IMR-90 (cell line): ENCODE measurements around the gene NXN. TPM values are rescaled to one million over a fixed set of nuclear protein-coding genes. Genes with fewer than 3 reads are reported as not detected.

Experiments used
- ATAC-seq: fragments of 200-7000 bp; cut with Tn5 transposase; 2 replicates; pipeline ENCODE4 v1.9.1; 2020; ENCODE audit warnings: low read depth, mild to moderate bottlenecking, moderate library complexity
- BruUV-seq: library from RNA; stranded (reverse); fragments of 400-500 nt; replicated peaks from 2 replicates; lab custom pipeline; 2021; lab: Mats Ljungman, UMichigan
- CTCF ChIA-PET: fragments of 300-600 bp; formaldehyde crosslinking; extraction: SDS; loops from one replicate; lab custom pipeline; 2021; ENCODE audit warnings: antibody characterized with exemption; lab: Yijun Ruan, JAX
- POLR2A ChIA-PET: fragments of 300-600 bp; sonication (Branson Sonifier 250); formaldehyde crosslinking; loops from one replicate; lab custom pipeline; 2022; ENCODE audit warnings: antibody characterized with exemption; ENCODE audit not compliant: unreplicated experiment; lab: Charles Lee
- DNase-seq: peaks from one replicate; pipeline ENCODE4 v3.0.0; 2013
- H2AFZ ChIP-seq: replicated peaks from 2 replicates; pipeline ENCODE3; 2013; ENCODE audit warnings: low read length, mild to moderate bottlenecking; ENCODE audit not compliant: poor library complexity
- H2AK5ac ChIP-seq: 2 replicates; pipeline ENCODE4 v1.6.1; 2013; ENCODE audit warnings: low read depth, low read length, inconsistent platforms
- H2AK9ac ChIP-seq: replicated peaks from 2 replicates; pipeline ENCODE3; 2013; ENCODE audit warnings: mild to moderate bottlenecking, low read depth, low read length, moderate library complexity; ENCODE audit not compliant: poor library complexity
- H2BK120ac ChIP-seq: 2 replicates; pipeline ENCODE4 v1.6.1; 2013; ENCODE audit warnings: low read depth, low read length, inconsistent platforms
- H2BK15ac ChIP-seq: 3 replicates; pipeline ENCODE4 v1.6.1; 2013; ENCODE audit warnings: low read depth, low read length, inconsistent platforms
- H2BK20ac ChIP-seq: 2 replicates; pipeline ENCODE4 v1.6.1; 2013; ENCODE audit warnings: low read depth, mild to moderate bottlenecking, inconsistent platforms, low read length, moderate library complexity
- H2BK5ac ChIP-seq: 2 replicates; pipeline ENCODE4 v1.6.1; 2013; ENCODE audit warnings: mild to moderate bottlenecking, low read depth, low read length, inconsistent platforms; ENCODE audit not compliant: poor library complexity, severe bottlenecking
- H3K14ac ChIP-seq: replicated peaks from 2 replicates; pipeline ENCODE4 v1.6.1; 2013; ENCODE audit warnings: low read depth, low read length, inconsistent platforms
- H3K18ac ChIP-seq: 2 replicates; pipeline ENCODE4 v1.6.1; 2013; ENCODE audit warnings: low read depth, low read length, control low read depth
- H3K23ac ChIP-seq: 2 replicates; pipeline ENCODE4 v1.6.1; 2013; ENCODE audit warnings: low read depth, low read length, inconsistent platforms
- H3K27ac ChIP-seq: 2 replicates; pipeline ENCODE4 v1.5.1; 2013; ENCODE audit warnings: mild to moderate bottlenecking, control low read depth, low read length; ENCODE audit not compliant: insufficient read depth
- H3K27me3 ChIP-seq: 2 replicates; pipeline ENCODE4 v1.6.1; 2013; ENCODE audit warnings: low read length; ENCODE audit not compliant: control insufficient read depth, insufficient read depth
- H3K36me3 ChIP-seq: 2 replicates; pipeline ENCODE4 v1.6.1; 2013; ENCODE audit warnings: low read length, mixed read lengths; ENCODE audit not compliant: control insufficient read depth, insufficient read depth
- H3K4ac ChIP-seq: 2 replicates; pipeline ENCODE4 v1.6.1; 2013; ENCODE audit warnings: low read depth, low read length, inconsistent platforms
- H3K4me1 ChIP-seq: 2 replicates; pipeline ENCODE4 v1.6.1; 2013; ENCODE audit warnings: low read length, mixed read lengths; ENCODE audit not compliant: control insufficient read depth, insufficient read depth
- H3K4me2 ChIP-seq: 2 replicates; pipeline ENCODE4 v1.6.1; 2013; ENCODE audit warnings: low read depth, mild to moderate bottlenecking, control low read depth, low read length, moderate library complexity
- H3K4me3 ChIP-seq: 2 replicates; pipeline ENCODE4 v1.5.1; 2013; ENCODE audit warnings: low read depth, mild to moderate bottlenecking, control low read depth, low read length, moderate library complexity; ENCODE audit not compliant: insufficient read depth
- H3K56ac ChIP-seq: 2 replicates; pipeline ENCODE4 v1.6.1; 2013; ENCODE audit warnings: low read length, inconsistent platforms; ENCODE audit not compliant: insufficient read depth; ENCODE audit errors: extremely low read depth
- H3K79me1 ChIP-seq, 2 experiments: 2 replicates each; pipeline ENCODE4 v1.6.1; 2013; ENCODE audit warnings: low read length in 2 of 2, inconsistent platforms in 1 of 2, low read depth in 1 of 2
- H3K9ac ChIP-seq: 2 replicates; pipeline ENCODE4 v1.6.1; 2013; ENCODE audit warnings: low read depth, low read length, control low read depth
- H3K9me1 ChIP-seq: 2 replicates; pipeline ENCODE4 v1.6.1; 2013; ENCODE audit warnings: low read length, inconsistent platforms; ENCODE audit not compliant: insufficient read depth
- H3K9me3 ChIP-seq: 2 replicates; pipeline ENCODE4 v1.6.1; 2013; ENCODE audit warnings: low read length; ENCODE audit not compliant: control insufficient read depth, insufficient read depth
- H4K20me1 ChIP-seq: 2 replicates; pipeline ENCODE4 v1.6.1; 2013; ENCODE audit warnings: low read length, inconsistent platforms; ENCODE audit not compliant: insufficient read depth
- H4K5ac ChIP-seq: 2 replicates; pipeline ENCODE4 v1.6.1; 2013; ENCODE audit warnings: mild to moderate bottlenecking, low read depth, low read length, control low read depth
- H4K8ac ChIP-seq, 2 experiments: 2 replicates each; pipeline ENCODE4 v1.6.1; 2013; ENCODE audit warnings: low read depth in 2 of 2, low read length in 2 of 2, control low read depth in 1 of 2, inconsistent platforms in 1 of 2
- H4K91ac ChIP-seq: 2 replicates; pipeline ENCODE4 v1.6.1; 2013; ENCODE audit warnings: low read depth, low read length, inconsistent platforms; ENCODE audit not compliant: insufficient read depth
- BHLHE40 ChIP-seq: fragments of 150-350 bp; IDR thresholded peaks from 2 replicates; pipeline ENCODE4 v1.6.1; 2016; ENCODE audit warnings: mild to moderate bottlenecking, low read depth, low read length
- CEBPB ChIP-seq: IDR thresholded peaks from 2 replicates; pipeline ENCODE4 v1.6.1; 2012; ENCODE audit warnings: low read depth, low read length, improper control_type of control experiment
- FOS ChIP-seq: fragments of 150-350 bp; IDR thresholded peaks from 2 replicates; pipeline ENCODE4 v1.6.1; 2016; ENCODE audit warnings: low read depth, low read length
- MAFK ChIP-seq: IDR thresholded peaks from 2 replicates; pipeline ENCODE4 v1.6.1; 2012; ENCODE audit warnings: low read depth, low read length, improper control_type of control experiment
- MAZ ChIP-seq: IDR thresholded peaks from 2 replicates; pipeline ENCODE4 v1.6.1; 2012; ENCODE audit warnings: low read depth, mild to moderate bottlenecking, low read length, improper control_type of control experiment, moderate library complexity, borderline replicate concordance
- NFE2L2 ChIP-seq: fragments of 150-350 bp; IDR thresholded peaks from 2 replicates; pipeline ENCODE4 v1.6.1; 2016; ENCODE audit warnings: low read depth, mild to moderate bottlenecking, low read length
- POLR2A ChIP-seq: IDR thresholded peaks from 2 replicates; pipeline ENCODE4 v1.6.1; 2012; ENCODE audit warnings: mild to moderate bottlenecking, low read depth, low read length
- RAD21 ChIP-seq: IDR thresholded peaks from 2 replicates; pipeline ENCODE4 v1.6.1; 2012; ENCODE audit warnings: low read length, improper control_type of control experiment
- RCOR1 ChIP-seq: IDR thresholded peaks from 2 replicates; pipeline ENCODE4 v1.6.1; 2012; ENCODE audit warnings: mild to moderate bottlenecking, low read length, improper control_type of control experiment; ENCODE audit not compliant: insufficient replicate concordance
- RFX5 ChIP-seq: IDR thresholded peaks from 2 replicates; pipeline ENCODE4 v1.8.0; 2012; ENCODE audit warnings: low read depth, mild to moderate bottlenecking, low read length, moderate library complexity
- SMC3 ChIP-seq: fragments of 150-350 bp; IDR thresholded peaks from 2 replicates; pipeline ENCODE4 v1.6.1; 2016; ENCODE audit warnings: low read depth, mild to moderate bottlenecking, antibody characterized with exemption, low read length, moderate library complexity
- WGBS, 2 experiments: methylation state at CpG; one replicate each; pipeline versions ENCODE4 v1.1.5 to v1.1.7; 2013; ENCODE audit warnings: missing lambda C conversion rate in 2 of 2; ENCODE audit not compliant: insufficient read length in 1 of 2; ENCODE audit errors: extremely low coverage in 2 of 2; 5-methylcytosine and 5-hydroxymethylcytosine counted together
- dilution Hi-C: fragments of 300-500 bp; cut with HindIII; formaldehyde crosslinking; loops from one replicate; pipeline ENCODE4 v1.14.3; 2018; ENCODE audit warnings: low sequenced_read_pairs; ENCODE audit not compliant: unreplicated experiment
- in situ Hi-C: fragments of 300-500 bp; cut with MboI; formaldehyde crosslinking; loops from 3 replicates; pipeline ENCODE4 v1.14.3; 2019; ENCODE audit warnings: low sequenced_read_pairs, inconsistent platforms, mixed read lengths
- intact Hi-C: fragments of 100-400 bp; cut with micrococcal nuclease; formaldehyde crosslinking; loops from 2 replicates; pipeline ENCODE4 v1.10.0; 2022
- polyA plus RNA-seq, 3 experiments: library from polyadenylated mRNA; depleted of rRNA; stranded (reverse); fragments of >200 nt; gene quantifications; 2 replicates each; pipeline ENCODE4 v1.2.3, GENCODE V29; 2012; ENCODE audit warnings: low replicate concordance in 1 of 3
- total RNA-seq: library from RNA; depleted of rRNA; stranded (reverse); fragments of >200 nt; gene quantifications from 2 replicates; pipeline ENCODE4 v1.2.3, GENCODE V29; 2012
- TF ChIP-seq, protein P1 (sequence below): fragments of 150-350 bp; IDR thresholded peaks from 2 replicates; pipeline ENCODE4 v1.6.1; 2016; ENCODE audit warnings: low read depth, mild to moderate bottlenecking, low read length, moderate library complexity, borderline replicate concordance
- TF ChIP-seq, protein P2 (sequence below): conservative IDR thresholded peaks from 2 replicates; pipeline ENCODE4 v1.5.1; 2012; ENCODE audit warnings: mild to moderate bottlenecking, low read depth, low read length, improper control_type of control experiment
- TF ChIP-seq, protein P3 (sequence below): fragments of 150-350 bp; IDR thresholded peaks from 2 replicates; pipeline ENCODE4 v1.6.1; 2017; ENCODE audit warnings: mild to moderate bottlenecking, antibody characterized with exemption, low read length, low read depth

NXN gene
- total and polyA plus RNA-seq, 2 of the 4 experiments (the other 2 are of a cell fraction): 52.5 to 116 TPM

DNA sequence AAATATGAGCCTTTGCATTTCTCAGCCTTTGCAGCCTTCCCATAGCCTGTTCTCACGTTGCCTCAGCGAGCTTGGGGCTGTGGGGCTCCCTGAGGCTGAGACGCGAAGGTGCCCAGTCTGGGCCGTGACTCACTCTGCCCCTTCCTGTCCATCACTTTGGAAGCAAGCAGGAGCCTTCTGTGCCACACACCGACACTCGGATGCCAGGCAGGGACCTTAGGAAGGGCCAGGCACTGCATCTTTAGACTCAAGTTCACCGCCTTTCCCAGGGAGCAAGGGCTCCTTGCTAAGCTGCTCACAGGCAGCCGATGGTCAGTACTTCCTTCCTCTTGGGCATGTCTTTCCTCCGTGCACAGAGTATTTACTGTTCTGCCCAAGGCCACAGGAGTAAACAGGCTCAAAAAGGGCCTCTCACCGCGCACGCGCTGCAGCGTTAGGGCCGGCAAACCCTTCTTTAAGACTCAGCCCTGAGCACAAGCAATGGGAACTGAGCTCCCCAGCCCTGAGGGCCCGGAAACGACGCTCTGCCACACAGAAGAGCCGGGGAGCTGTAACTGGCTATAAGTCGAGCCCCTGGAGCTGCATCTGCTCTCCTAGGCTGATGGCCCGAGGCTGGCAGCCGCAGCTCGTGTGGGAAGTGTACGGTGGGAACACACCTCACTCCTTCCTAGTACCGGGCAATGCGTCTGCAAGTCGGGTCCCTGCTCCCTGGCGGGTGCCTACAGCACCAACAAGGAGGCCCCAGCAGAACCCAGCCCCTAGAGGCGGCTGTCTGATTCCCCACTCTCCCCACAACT lies 24.6 kb upstream of the NXN start:
- H3K18ac ChIP-seq: peak overlapping the region; percentile 51; the same call in 1 of the 2 replicates
- ATAC-seq (no peak), DNase-seq (no peak)
- H4K20me1 ChIP-seq: peaks cover 59% of the 10 kb centered on the region
- H4K8ac ChIP-seq: peak overlapping the region in 1 of 2 experiments; percentile 83; a peak in 1 of 4 replicates
- 0 out of 2 replicates have a peak overlapping the region, but pooled peaks have one; percentile 24 for H4K91ac ChIP-seq
- peak overlapping the region; percentile 81; the same call in 1 of the 2 replicates for H2BK20ac ChIP-seq
- ChIA-PET CTCF (no interaction called here), POLR2A (no interaction called here)
- peak overlapping the region; percentile 66; the same call in 1 of the 2 replicates for H3K23ac ChIP-seq
- no peak overlapping the region; the same call in 1 of the 2 replicates for H3K4me2 ChIP-seq
- peak overlapping the region; percentile 79 for H3K4ac ChIP-seq
- H3K27me3 ChIP-seq: no peaks in the 10 kb centered on the region
- no peak overlapping the region for H3K4me3 ChIP-seq
- no peak overlapping the region for H2AFZ ChIP-seq
- in situ Hi-C loops (no loop called here), dilution Hi-C loops (no loop called here), intact Hi-C loops (no loop called here)
- H3K9me3 ChIP-seq: no peaks in the 10 kb centered on the region
- H3K36me3 ChIP-seq: peaks cover 58% of the 10 kb centered on the region
- peak overlapping the region; percentile 68 for H2AK9ac ChIP-seq
- H2BK120ac ChIP-seq: peak overlapping the region; percentile 85
- H3K79me1 ChIP-seq: peaks cover 14 to 51% of the 10 kb centered on the region in 2 experiments
- peak overlapping the region; percentile 83; the same call in 1 of the 2 replicates for H3K14ac ChIP-seq
- no peak overlapping the region for H3K9ac ChIP-seq
- peak overlapping the region; percentile 77; the same call in 1 of the 2 replicates for H2AK5ac ChIP-seq
- BruUV-seq: TSS peak; percentile 71
- peak overlapping the region; percentile 53; the same call in 1 of the 2 replicates for H4K5ac ChIP-seq
- H3K9me1 ChIP-seq: peaks cover 26% of the 10 kb centered on the region
- H3K4me1 ChIP-seq: peaks cover 46% of the 10 kb centered on the region
- no peak overlapping the region for H3K56ac ChIP-seq
- no peak overlapping the region for H2BK5ac ChIP-seq
- peak overlapping the region; percentile 84; the same call in 1 of the 2 replicates for H3K27ac ChIP-seq
- 80% methylated on average over 18 of the region's 30 CpGs; no CpG with 5 or more reads in 1 of the 2 experiments for WGBS, 2 experiments
- peak overlapping the region; percentile 64; the same call in 1 of the 3 replicates for H2BK15ac ChIP-seq
- TF ChIP-seq RFX5: no peak
- TF ChIP-seq, protein P1, sequence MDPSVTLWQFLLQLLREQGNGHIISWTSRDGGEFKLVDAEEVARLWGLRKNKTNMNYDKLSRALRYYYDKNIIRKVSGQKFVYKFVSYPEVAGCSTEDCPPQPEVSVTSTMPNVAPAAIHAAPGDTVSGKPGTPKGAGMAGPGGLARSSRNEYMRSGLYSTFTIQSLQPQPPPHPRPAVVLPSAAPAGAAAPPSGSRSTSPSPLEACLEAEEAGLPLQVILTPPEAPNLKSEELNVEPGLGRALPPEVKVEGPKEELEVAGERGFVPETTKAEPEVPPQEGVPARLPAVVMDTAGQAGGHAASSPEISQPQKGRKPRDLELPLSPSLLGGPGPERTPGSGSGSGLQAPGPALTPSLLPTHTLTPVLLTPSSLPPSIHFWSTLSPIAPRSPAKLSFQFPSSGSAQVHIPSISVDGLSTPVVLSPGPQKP: no peak
- TF ChIP-seq, protein P2, sequence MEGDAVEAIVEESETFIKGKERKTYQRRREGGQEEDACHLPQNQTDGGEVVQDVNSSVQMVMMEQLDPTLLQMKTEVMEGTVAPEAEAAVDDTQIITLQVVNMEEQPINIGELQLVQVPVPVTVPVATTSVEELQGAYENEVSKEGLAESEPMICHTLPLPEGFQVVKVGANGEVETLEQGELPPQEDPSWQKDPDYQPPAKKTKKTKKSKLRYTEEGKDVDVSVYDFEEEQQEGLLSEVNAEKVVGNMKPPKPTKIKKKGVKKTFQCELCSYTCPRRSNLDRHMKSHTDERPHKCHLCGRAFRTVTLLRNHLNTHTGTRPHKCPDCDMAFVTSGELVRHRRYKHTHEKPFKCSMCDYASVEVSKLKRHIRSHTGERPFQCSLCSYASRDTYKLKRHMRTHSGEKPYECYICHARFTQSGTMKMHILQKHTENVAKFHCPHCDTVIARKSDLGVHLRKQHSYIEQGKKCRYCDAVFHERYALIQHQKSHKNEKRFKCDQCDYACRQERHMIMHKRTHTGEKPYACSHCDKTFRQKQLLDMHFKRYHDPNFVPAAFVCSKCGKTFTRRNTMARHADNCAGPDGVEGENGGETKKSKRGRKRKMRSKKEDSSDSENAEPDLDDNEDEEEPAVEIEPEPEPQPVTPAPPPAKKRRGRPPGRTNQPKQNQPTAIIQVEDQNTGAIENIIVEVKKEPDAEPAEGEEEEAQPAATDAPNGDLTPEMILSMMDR: no peak
- TF ChIP-seq POLR2A: no peak
- no peak for TF ChIP-seq RCOR1
- TF ChIP-seq, protein P3, sequence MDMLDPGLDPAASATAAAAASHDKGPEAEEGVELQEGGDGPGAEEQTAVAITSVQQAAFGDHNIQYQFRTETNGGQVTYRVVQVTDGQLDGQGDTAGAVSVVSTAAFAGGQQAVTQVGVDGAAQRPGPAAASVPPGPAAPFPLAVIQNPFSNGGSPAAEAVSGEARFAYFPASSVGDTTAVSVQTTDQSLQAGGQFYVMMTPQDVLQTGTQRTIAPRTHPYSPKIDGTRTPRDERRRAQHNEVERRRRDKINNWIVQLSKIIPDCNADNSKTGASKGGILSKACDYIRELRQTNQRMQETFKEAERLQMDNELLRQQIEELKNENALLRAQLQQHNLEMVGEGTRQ: no peak
- TF ChIP-seq BHLHE40: no peak
- no peak for TF ChIP-seq RAD21
- no peak for TF ChIP-seq MAFK
- no peak for TF ChIP-seq SMC3
- no peak for TF ChIP-seq NFE2L2
- no peak for TF ChIP-seq MAZ
- no peak for TF ChIP-seq FOS
- TF ChIP-seq CEBPB: no peak
